K562 (cell line): ENCODE results near the gene GADD45B. TPM values are rescaled to one million over a fixed set of nuclear protein-coding genes. Genes with fewer than 3 reads are reported as not detected.
A peak's percentile ranks its signal among the peaks of the same experiment; 100 is the strongest.

ENCODE experiments used
- BHLHE40 ChIP-seq: IDR thresholded peaks from 2 replicates; pipeline ENCODE4 v1.6.1; 2011; ENCODE audit warnings: low read length, improper control_type of control experiment
- CCNT2 ChIP-seq: IDR thresholded peaks from 2 replicates; pipeline ENCODE4 v1.6.1; 2011; ENCODE audit warnings: borderline replicate concordance, low read depth, mild to moderate bottlenecking, moderate library complexity, mixed read lengths, low read length; ENCODE audit not compliant: insufficient read length; ENCODE audit errors: extremely low read depth
- FIP1L1 ChIP-seq: fragments of 200-400 bp; formaldehyde crosslinking; IDR thresholded peaks from 2 replicates; pipeline ENCODE4 v1.6.1; 2018; ENCODE audit warnings: mild to moderate bottlenecking, low read depth, low read length; ENCODE audit not compliant: poor library complexity, severe bottlenecking
- FOXJ3 ChIP-seq: sonication (generic); formaldehyde crosslinking; IDR thresholded peaks from 2 replicates; pipeline ENCODE4 v1.4.0; 2020; ENCODE audit warnings: mild to moderate bottlenecking, missing genetic modification reagents
- GABPA ChIP-seq: fragments of 200-800 bp; sonication (Bioruptor generic); conservative IDR thresholded peaks from 2 replicates; pipeline ENCODE4 v1.6.1; 2016; ENCODE audit warnings: low read depth, missing genetic modification characterization, missing compliant biosample characterization
- HDAC2 ChIP-seq: fragments of 450-650 bp; IDR thresholded peaks from 2 replicates; pipeline ENCODE4 v1.6.1; 2016; ENCODE audit warnings: mild to moderate bottlenecking
- JUND ChIP-seq, 2 experiments: IDR thresholded peaks; 2 replicates in 1 of 2; 3 replicates in 1 of 2; pipeline ENCODE4 v1.6.1; 2011; ENCODE audit warnings: borderline replicate concordance in 2 of 2, low read depth in 2 of 2, low read length in 2 of 2, improper control_type of control experiment in 1 of 2, missing biosample characterization in 1 of 2, missing genetic modification characterization in 1 of 2, missing genetic modification reagents in 1 of 2
- KDM1A ChIP-seq, 2 experiments: fragments of 450-650 bp; IDR thresholded peaks; 2 replicates each; pipeline ENCODE4 v1.6.1; 2016; ENCODE audit warnings: mild to moderate bottlenecking in 2 of 2
- LEF1 ChIP-seq: fragments of 450-650 bp; IDR thresholded peaks from 2 replicates; pipeline ENCODE4 v1.6.1; 2016; ENCODE audit warnings: mild to moderate bottlenecking
- MAX ChIP-seq: sonication (generic); formaldehyde crosslinking; IDR thresholded peaks from 2 replicates; pipeline ENCODE4 v1.9.0; 2022; ENCODE audit warnings: mild to moderate bottlenecking, missing genetic modification reagents
- POLR2A ChIP-seq: fragments of 450-650 bp; conservative IDR thresholded peaks from 2 replicates; pipeline ENCODE4 v1.6.1; 2016
- PTRF ChIP-seq: fragments of 450-650 bp; IDR thresholded peaks from 2 replicates; pipeline ENCODE4 v1.6.1; 2016; ENCODE audit warnings: mild to moderate bottlenecking, missing genetic modification characterization, missing compliant biosample characterization
- RBM22 ChIP-seq: fragments of 200-400 bp; formaldehyde crosslinking; IDR thresholded peaks from 2 replicates; pipeline ENCODE4 v1.6.1; 2018; ENCODE audit warnings: low read length, low read depth; ENCODE audit not compliant: poor library complexity, severe bottlenecking
- SFPQ ChIP-seq: fragments of 200-400 bp; formaldehyde crosslinking; IDR thresholded peaks from 2 replicates; pipeline ENCODE4 v1.6.1; 2017; ENCODE audit warnings: mild to moderate bottlenecking, low read depth, low read length, moderate library complexity
- SIRT6 ChIP-seq: IDR thresholded peaks from one replicate; pipeline ENCODE4 v1.6.1; 2012; ENCODE audit warnings: low read depth, mild to moderate bottlenecking, control low read depth, inconsistent platforms, low read length, moderate library complexity
- SIX5 ChIP-seq, 2 experiments: IDR thresholded peaks; 2 replicates each; pipeline ENCODE4 v1.6.1; 2011; ENCODE audit warnings: low read length in 2 of 2, borderline replicate concordance in 1 of 2, low read depth in 1 of 2, mild to moderate bottlenecking in 1 of 2, moderate library complexity in 1 of 2; ENCODE audit not compliant: insufficient read depth in 1 of 2
- SREBF2 ChIP-seq: sonication (generic); formaldehyde crosslinking; IDR thresholded peaks from 2 replicates; pipeline ENCODE4 v1.4.0; 2020; ENCODE audit warnings: mild to moderate bottlenecking, missing genetic modification reagents
- ZC3H4 ChIP-seq: sonication (generic); formaldehyde crosslinking; IDR thresholded peaks from 2 replicates; pipeline ENCODE4 v1.9.0; 2021; ENCODE audit warnings: missing genetic modification reagents, borderline replicate concordance
- ZC3H8 ChIP-seq: fragments of 450-650 bp; IDR thresholded peaks from 2 replicates; pipeline ENCODE4 v1.6.1; 2017
- ZNF174 ChIP-seq: fragments of 250-450 bp; sonication (Bioruptor Pico); IDR thresholded peaks from 2 replicates; pipeline ENCODE4 v1.4.0; 2020; ENCODE audit warnings: mild to moderate bottlenecking
- ZNF780A ChIP-seq: fragments of 250-450 bp; sonication (Bioruptor Pico); IDR thresholded peaks from 2 replicates; pipeline ENCODE4 v1.5.0; 2021; ENCODE audit warnings: mild to moderate bottlenecking
- polyA plus RNA-seq, 8 experiments: library from polyadenylated mRNA; depleted of rRNA in 4 of 8; stranded (reverse) in 5 of 8; unstranded in 3 of 8; fragments of >200 nt; fragmentation: Nextera tagmentation in 2 of 8; fragmentation: Illumina TruSeq in 1 of 8; extraction: Ambion mirVana in 2 of 8; extraction: Trizol in 1 of 8; gene quantifications; 2 replicates each; pipeline versions ENCODE4 v1.2.1 to v1.2.3, GENCODE V29; 2011 to 2014; ENCODE audit warnings: inconsistent platforms in 1 of 8, missing spikeins in 1 of 8
- total RNA-seq, 7 experiments: library from RNA; depleted of rRNA in 6 of 7; stranded (reverse); fragments of >200 nt in 6 of 7; fragmentation: Illumina TruSeq in 2 of 7; extraction: Trizol in 2 of 7; gene quantifications; 2 replicates each; pipeline versions ENCODE4 v1.2.1 to v1.2.3, GENCODE V29; 2011 to 2021; ENCODE audit warnings: low replicate concordance in 1 of 7
- TF ChIP-seq, protein P1 (sequence below): sonication (generic); formaldehyde crosslinking; IDR thresholded peaks from 2 replicates; pipeline ENCODE4 v1.8.0; 2023; ENCODE audit warnings: mild to moderate bottlenecking, missing genetic modification reagents
- TF ChIP-seq, protein P2 (sequence below): sonication (generic); formaldehyde crosslinking; IDR thresholded peaks from 2 replicates; pipeline ENCODE4 v1.5.0; 2020; ENCODE audit warnings: missing genetic modification reagents

GADD45B gene
- total and polyA plus RNA-seq, 9 of the 15 experiments (the other 6 are each of a cell fraction or from before 2014, with no cell fraction given), result 0.06 to 4.1 (median 2.1) TPM

DNA sequence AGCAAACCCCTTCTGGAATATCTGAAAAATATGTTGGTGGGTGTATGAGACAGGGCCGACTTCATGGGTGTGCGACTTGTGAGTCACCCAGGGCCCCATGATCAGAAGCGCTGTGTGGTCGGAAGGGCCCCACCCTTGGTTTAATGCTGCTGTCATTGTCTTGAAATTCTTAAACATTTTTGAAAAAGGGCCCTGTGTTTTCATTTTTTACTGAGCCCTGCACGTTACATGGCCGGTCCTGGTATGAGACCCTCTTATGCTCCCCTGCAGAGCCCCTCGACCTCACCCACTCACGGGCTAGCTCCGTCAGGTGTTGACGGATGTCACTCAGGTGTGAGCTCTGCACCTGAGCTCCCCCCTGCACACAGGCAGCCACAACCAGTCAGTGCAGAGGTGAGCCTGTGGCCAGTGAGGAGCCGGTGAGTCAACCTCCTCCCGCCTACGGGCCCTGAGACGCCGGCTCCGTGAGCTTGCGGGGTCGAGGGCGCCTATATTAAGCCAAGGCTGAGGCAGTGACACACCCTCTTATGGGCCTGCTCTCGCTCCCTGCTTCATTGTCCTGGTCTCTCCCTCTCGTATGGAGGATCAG lies 27.7 kb downstream of the GADD45B start (continued):
- TF ChIP-seq BHLHE40, result 0 out of 2 replicates have a peak, but pooled peaks have one; percentile 11
- no peak for TF ChIP-seq PTRF (tag)
- no peak for TF ChIP-seq ZC3H4 (CRISPR knock-in tag)
- no peak for TF ChIP-seq KDM1A (IDR thresholded peaks at IDR 0.05)
- no peak for TF ChIP-seq CCNT2
- TF ChIP-seq FOXJ3 (CRISPR knock-in tag), result no peak
- TF ChIP-seq HDAC2, result no peak
- TF ChIP-seq SREBF2 (CRISPR knock-in tag), result no peak
- no peak for TF ChIP-seq SIRT6
- no peak for TF ChIP-seq FIP1L1
- peak; percentile 81 for TF ChIP-seq JUND (IDR thresholded peaks at IDR 0.05; ENCODE audit: borderline replicate concordance, low read depth, low read length)
- TF ChIP-seq JUND (tag; IDR thresholded peaks at IDR 0.05; ENCODE audit: borderline replicate concordance, low read depth, low read length), result 0 out of 3 replicates have a peak, but pooled peaks have one; percentile 28
- TF ChIP-seq SFPQ, result no peak
- no peak for TF ChIP-seq POLR2A
- TF ChIP-seq SIX5 (IDR thresholded peaks at IDR 0.05; ENCODE audit: borderline replicate concordance in 1 of 2, insufficient read depth in 1 of 2, low read depth in 1 of 2, low read length in 2 of 2), result no peak
- TF ChIP-seq LEF1, result peak; percentile 36; the same call in 1 of the 2 replicates
- no peak for TF ChIP-seq ZC3H8
- no peak for TF ChIP-seq ZNF174 (CRISPR knock-in tag)
- TF ChIP-seq, protein P1, sequence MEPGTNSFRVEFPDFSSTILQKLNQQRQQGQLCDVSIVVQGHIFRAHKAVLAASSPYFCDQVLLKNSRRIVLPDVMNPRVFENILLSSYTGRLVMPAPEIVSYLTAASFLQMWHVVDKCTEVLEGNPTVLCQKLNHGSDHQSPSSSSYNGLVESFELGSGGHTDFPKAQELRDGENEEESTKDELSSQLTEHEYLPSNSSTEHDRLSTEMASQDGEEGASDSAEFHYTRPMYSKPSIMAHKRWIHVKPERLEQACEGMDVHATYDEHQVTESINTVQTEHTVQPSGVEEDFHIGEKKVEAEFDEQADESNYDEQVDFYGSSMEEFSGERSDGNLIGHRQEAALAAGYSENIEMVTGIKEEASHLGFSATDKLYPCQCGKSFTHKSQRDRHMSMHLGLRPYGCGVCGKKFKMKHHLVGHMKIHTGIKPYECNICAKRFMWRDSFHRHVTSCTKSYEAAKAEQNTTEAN (CRISPR knock-in tag), result no peak
- TF ChIP-seq GABPA, result no peak
- TF ChIP-seq ZNF780A (CRISPR knock-in tag), result no peak
- TF ChIP-seq, protein P2, sequence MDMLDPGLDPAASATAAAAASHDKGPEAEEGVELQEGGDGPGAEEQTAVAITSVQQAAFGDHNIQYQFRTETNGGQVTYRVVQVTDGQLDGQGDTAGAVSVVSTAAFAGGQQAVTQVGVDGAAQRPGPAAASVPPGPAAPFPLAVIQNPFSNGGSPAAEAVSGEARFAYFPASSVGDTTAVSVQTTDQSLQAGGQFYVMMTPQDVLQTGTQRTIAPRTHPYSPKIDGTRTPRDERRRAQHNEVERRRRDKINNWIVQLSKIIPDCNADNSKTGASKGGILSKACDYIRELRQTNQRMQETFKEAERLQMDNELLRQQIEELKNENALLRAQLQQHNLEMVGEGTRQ (CRISPR knock-in tag), result no peak
- TF ChIP-seq MAX (CRISPR knock-in tag), result peak; percentile 39
- no peak for TF ChIP-seq RBM22
